DMS153 (cell line): ENCODE results near the gene DNAJA4.
"Not testable (repeated sequence)": the region's sequence is repeated elsewhere in the genome, so short reads cannot be mapped to it uniquely, and the experiment has no call there.

Source experiments
- DNase-seq: peaks from one replicate; lab custom pipeline; 2025; lab: John Stamatoyannopoulos, UW

The DNAJA4 gene

GRCh38 chr15:78244101-78244500 lies 20.3 kb upstream of the DNAJA4 start:
- DNase-seq: no peak

GRCh38 chr15:78244893-78245292 lies 19.5 kb upstream of the DNAJA4 start:
- DNase-seq: no peak

- not testable (repeated sequence) for DNase-seq
These were observed 19.0 kb upstream of the DNAJA4 start for GRCh38 chr15:78245392-78245791.

GRCh38 chr15:78245976-78246620 lies 18.3 kb upstream of the DNAJA4 start:
- DNase-seq: not testable (repeated sequence)

- no peak for DNase-seq
These were observed 16.5 kb upstream of the DNAJA4 start for GRCh38 chr15:78247911-78248310.

- DNase-seq: no peak
These were observed 15.2 kb upstream of the DNAJA4 start for GRCh38 chr15:78249131-78249530.

GRCh38 chr15:78251136-78251535 lies 13.2 kb upstream of the DNAJA4 start:
- no peak for DNase-seq

GRCh38 chr15:78255421-78256043 lies 8.8 kb upstream of the DNAJA4 start:
- no peak for DNase-seq

GRCh38 chr15:78256044-78256437 lies 8.3 kb upstream of the DNAJA4 start:
- no peak for DNase-seq

- no peak for DNase-seq
These were observed 6.7 kb upstream of the DNAJA4 start for GRCh38 chr15:78257681-78258080.

GRCh38 chr15:78259232-78259631 lies 5.1 kb upstream of the DNAJA4 start:
- DNase-seq: no peak

- DNase-seq: no peak
These were observed 3.9 kb upstream of the DNAJA4 start for GRCh38 chr15:78260489-78260888.

GRCh38 chr15:78261062-78261461 lies 3.3 kb upstream of the DNAJA4 start:
- no peak for DNase-seq

GRCh38 chr15:78263351-78263781 lies 996 bp upstream of the DNAJA4 start:
- DNase-seq: no peak

GRCh38 chr15:78263907-78264303 lies 457 bp upstream of the DNAJA4 start:
- DNase-seq: no peak

GRCh38 chr15:78265137-78265460 lies 737 bp downstream of the DNAJA4 start:
- DNase-seq: no peak

- DNase-seq: no peak
These were observed 1.4 kb downstream of the DNAJA4 start for GRCh38 chr15:78265752-78266224.

GRCh38 chr15:78266229-78266628 lies 1.9 kb downstream of the DNAJA4 start:
- DNase-seq: no peak

- DNase-seq: no peak
These were observed 2.4 kb downstream of the DNAJA4 start for GRCh38 chr15:78266806-78267205.

- DNase-seq: no peak
These were observed 8.0 kb downstream of the DNAJA4 start for GRCh38 chr15:78272316-78272715.

- DNase-seq: no peak
These were observed 8.4 kb downstream of the DNAJA4 start for GRCh38 chr15:78272776-78273175.

GRCh38 chr15:78274994-78275393 lies 10.6 kb downstream of the DNAJA4 start:
- no peak for DNase-seq

- DNase-seq: no peak
These were observed 11.9 kb downstream of the DNAJA4 start for GRCh38 chr15:78276064-78276943.
